GM08714 (cell line): ENCODE data around the gene LCP1.
A peak's percentile ranks its signal among the peaks of the same experiment; 100 is the strongest.
"Not testable (repeated sequence)": the region's sequence is repeated elsewhere in the genome, so short reads cannot be mapped to it uniquely, and the experiment has no call there.

Experiments
- H3K4me3 ChIP-seq: fragments of 200-500 bp; sonication (Bioruptor generic); 2 replicates; pipeline ENCODE4 v1.5.1; 2014; ENCODE audit warnings: mild to moderate bottlenecking, low read length, inconsistent platforms
- ZNF274 ChIP-seq: IDR thresholded peaks from 2 replicates; pipeline ENCODE4 v1.6.1; 2012; ENCODE audit warnings: mild to moderate bottlenecking, low read depth, low read length

LCP1 gene, protein sequence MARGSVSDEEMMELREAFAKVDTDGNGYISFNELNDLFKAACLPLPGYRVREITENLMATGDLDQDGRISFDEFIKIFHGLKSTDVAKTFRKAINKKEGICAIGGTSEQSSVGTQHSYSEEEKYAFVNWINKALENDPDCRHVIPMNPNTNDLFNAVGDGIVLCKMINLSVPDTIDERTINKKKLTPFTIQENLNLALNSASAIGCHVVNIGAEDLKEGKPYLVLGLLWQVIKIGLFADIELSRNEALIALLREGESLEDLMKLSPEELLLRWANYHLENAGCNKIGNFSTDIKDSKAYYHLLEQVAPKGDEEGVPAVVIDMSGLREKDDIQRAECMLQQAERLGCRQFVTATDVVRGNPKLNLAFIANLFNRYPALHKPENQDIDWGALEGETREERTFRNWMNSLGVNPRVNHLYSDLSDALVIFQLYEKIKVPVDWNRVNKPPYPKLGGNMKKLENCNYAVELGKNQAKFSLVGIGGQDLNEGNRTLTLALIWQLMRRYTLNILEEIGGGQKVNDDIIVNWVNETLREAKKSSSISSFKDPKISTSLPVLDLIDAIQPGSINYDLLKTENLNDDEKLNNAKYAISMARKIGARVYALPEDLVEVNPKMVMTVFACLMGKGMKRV

DNA sequence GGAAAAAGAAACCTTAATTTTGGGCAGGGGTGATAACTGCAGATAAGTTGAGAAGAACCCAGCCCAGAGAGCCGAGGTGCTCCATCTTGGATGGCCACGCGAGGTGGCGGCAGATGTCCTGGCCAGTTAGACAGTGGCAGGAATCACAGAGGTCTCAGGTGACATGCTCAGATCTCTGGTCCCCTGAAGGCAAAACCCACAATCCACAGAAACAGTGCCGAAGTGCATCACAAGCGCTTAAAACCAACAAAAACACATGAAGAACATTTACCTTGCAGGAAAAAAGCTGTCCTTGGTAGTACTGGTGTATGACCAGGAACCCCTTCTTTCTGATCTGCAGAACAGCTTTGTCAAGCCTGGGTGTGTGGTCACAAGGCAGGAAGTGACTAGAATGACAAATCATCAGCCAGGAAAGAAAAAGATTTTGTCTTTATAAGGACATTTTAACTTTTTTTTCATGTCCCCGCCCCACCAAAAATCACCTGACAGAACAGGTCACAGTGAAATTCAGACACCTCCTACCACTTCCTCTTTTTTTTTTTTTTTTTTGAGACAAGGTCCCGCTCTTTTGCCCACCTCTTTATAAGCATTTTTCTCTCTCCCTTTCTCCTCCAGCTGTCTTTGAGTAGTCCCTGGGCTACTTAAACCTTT is at the start of gene LCP1:
Gene LCP1, minus strand, starts transcription at position 338 of the 651 bp plus-strand sequence. CDS start 22,515 bp downstream, outside the sequence.
- peak within 1 kb of the TSS; percentile 89 for H3K4me3 ChIP-seq
- TF ChIP-seq ZNF274, result no peak

DNA sequence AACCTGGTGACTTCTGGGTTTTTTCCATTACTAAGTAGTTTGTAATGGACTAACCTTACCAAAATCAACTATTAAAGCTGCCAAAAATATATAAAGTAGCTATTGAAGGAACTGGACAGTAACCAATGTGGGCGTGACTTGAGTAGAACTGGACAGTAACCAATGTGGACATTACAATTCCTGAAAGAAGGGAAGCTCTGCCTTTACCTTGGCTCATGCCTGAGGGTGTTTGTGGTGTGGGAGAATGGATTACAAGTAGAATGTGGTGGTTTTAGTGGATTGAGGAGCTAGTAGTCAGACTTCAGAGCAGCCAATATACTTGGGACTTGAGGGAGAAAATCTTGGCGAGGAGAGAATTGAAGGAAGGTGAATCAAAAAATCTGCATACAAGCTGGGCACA is 47.3 kb upstream of the LCP1 start:
- H3K4me3 ChIP-seq, result no peak overlapping the region
- TF ChIP-seq ZNF274, result no peak

DNA sequence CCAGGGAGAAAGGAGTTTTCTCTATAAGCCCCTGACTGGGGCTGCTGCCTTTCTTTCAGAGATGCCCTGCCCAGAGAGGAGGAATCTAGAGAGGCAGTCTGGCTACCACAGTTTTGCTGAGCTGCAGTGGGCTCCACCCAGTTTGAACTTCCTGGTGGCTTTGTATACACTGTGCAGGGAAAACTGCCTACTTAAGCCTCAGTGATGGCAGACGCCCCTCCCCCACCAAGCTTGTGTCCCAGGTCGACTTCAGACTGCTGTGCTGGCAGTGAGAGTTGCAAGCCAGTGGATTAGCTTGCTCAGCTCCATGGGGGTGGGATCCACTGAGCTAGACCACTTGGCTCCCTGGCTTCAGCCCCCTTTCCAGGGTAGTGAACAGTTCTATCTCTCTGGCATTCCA is 38.3 kb upstream of the LCP1 start:
- not testable (repeated sequence) for H3K4me3 ChIP-seq

DNA sequence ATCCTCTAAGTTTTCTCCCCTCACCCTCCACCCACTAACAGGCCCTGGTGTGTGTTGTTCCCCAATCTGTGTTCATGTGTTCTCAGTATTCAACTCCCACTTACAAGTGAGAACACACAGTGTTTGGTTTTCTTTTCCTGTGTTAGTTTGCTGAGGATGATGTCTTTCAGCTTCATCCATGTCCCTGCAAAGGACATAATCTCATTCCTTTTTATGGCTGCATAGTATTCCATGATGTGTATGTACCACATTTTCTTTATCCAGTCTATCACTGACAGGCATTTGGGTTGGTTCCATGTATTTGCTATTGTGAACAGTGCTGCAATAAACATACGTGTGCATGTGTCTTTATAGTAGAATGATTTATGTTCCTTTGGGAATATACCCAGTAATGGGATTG is 32.8 kb upstream of the LCP1 start:
- H3K4me3 ChIP-seq, result not testable (repeated sequence)

DNA sequence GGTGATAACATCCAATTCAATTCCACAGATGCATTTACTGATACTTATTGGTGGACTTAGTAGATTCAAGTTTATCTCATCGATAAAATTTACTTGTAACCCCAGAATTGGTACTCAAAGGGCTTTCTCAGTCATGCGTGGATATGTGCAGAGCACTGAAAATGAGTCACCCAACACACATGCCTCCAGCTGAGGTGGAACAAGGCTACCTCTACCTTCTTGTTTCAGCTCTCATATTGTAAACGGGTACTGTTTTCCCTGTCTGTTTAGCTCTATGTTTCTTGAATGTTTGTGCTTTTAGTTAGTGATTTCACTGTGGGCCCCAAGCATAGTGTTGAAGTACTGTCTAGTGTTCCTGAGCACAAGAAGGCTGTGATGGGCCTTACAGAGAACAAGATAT is 31.3 kb upstream of the LCP1 start:
- no peak for TF ChIP-seq ZNF274
- H3K4me3 ChIP-seq, result no peak overlapping the region

DNA sequence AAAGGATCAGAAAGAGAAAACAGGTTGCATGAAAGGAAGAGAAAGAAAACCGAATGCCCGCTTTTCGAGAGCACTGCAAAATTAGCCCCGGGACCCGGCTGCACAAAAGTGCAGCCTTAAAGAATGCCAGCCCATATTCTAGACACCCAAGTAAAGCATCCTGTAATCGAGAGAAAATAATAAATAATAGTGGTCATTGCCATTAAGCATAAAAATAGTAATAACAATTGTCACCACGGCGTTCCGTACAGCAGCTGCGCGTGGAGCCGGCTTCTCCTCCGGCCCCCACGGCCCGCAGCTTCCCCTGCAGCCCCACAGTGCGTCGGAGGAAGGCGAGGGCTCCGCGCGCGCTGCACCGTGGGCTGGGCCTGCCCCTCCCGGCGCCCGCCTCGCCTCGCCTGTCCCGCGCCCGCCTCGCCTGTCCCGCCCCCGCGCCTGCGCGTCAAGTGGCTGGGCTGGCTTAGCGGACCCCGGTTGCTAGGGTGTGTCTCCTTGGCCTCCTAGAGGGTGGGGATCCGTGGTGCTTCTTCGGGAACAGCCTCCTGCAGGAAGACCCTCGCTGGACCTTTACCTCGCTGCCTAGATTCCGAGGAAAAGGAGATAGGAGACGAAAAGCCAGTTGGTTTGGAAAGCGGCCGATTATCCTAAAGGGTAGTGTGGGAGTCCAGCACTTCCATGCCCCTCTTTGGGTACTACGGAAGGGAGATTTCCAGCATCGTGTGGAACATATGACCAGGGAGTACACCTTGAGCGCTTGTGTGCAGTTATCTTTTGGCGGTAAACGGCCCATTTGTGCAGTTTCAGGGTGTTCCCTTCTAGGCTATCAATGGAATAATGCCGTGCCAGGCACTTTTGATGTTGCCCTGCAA is 29.7 kb upstream of the LCP1 start, which contains the start of gene LRRC63:
Gene LRRC63, plus strand, starts transcription at position 446 of the 869 bp plus-strand sequence. CDS start 1,107 bp downstream, outside the sequence.
- H3K4me3 ChIP-seq, result peak within 1 kb of the TSS; percentile 51

DNA sequence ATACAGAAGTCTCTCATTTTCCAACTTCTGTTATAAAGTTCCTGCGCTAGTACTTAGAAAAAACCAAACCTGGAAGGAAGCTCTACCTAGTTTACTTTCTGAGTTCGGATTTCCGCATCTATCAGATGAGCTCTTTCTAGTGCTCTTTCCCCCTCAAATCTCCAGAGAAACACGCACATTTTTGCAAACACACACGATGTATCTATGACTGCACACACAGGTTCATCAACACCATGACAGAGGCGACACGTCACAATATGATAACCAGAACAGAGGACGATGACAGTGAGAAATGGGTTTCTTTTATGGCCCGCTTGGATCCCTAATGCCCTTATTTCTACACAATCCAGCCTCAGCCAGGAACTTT is 29.1 kb upstream of the LCP1 start:
- H3K4me3 ChIP-seq, result peak overlapping the region; percentile 51

More for the DNA sequence above, 29.7 kb upstream of the LCP1 start, which contains the start of gene LRRC63:
- TF ChIP-seq ZNF274, result no peak

DNA sequence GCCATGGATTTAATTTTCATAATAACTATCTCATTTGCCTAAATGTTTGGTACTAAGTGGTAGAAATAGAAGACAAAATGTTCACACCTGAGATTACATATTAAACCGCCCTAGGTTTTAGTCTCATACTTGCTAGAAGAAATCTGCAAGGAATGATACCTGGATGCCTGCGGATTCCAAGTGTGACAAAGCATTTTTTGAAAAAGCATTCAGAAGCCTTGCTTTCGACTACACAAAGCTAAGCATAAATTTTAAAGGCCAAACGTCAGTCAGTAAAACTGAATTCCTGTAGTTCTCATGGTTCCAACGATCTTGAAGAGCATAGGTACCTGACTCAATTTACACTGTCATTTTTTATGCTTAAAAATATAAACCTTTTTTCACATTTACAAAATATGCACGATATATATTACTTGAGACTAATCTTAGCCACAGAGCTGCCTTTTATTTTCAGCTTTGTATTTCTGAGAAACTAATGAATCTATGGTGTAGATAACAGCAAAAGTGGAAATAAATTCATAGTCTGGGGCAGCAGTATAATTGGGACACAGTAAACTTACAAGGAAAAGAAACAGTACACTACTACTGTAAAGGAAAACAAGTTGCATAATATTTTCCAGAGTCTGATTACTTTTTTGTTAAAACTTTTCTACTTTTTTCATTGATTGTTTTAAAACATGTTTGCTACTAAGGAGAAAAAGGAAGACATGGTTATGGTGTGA is 28.5 kb upstream of the LCP1 start:
- TF ChIP-seq ZNF274, result no peak
- peak overlapping the region; percentile 51; the same call in 1 of the 2 replicates for H3K4me3 ChIP-seq

More for the DNA sequence above, 29.1 kb upstream of the LCP1 start:
- TF ChIP-seq ZNF274, result no peak

DNA sequence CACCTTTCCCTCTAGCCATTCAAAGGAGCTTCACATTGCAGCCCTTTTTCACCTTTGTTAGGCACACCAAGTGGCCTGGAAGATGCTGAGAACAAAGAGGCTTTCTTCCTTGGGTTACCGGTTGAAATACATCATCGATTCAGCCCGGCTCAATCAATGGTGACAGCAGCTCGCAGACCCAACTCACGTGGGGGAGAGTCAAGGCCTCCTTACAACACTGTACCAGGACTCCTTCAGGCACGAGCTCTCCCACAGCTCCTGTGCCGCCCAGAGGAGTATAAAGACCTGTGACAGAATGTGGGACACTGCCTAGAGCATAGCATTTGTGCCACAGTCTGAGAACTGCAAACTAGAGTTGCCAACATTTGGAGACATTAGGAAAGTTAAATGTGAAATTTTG is 25.9 kb upstream of the LCP1 start:
- H3K4me3 ChIP-seq, result no peak overlapping the region
- no peak for TF ChIP-seq ZNF274

DNA sequence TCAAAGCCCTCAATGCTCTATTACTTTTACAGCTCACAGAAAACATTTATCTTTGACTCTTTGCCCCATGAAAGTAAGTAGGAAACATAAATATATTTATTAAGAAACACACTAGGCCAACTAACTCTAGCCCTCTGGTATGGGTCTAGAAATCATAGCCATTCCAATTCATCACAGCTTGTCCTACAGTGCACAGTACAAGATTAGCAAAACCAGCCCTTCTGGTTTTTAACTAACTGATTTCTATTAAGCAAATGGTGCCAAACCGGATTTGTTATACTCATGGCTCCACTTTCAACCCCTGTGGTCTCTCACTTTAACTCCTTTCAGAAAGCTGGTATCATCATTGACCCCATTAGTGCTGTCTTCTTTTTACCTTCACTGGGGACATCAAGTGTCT is 24.2 kb upstream of the LCP1 start:
- no peak for TF ChIP-seq ZNF274
- no peak overlapping the region for H3K4me3 ChIP-seq

DNA sequence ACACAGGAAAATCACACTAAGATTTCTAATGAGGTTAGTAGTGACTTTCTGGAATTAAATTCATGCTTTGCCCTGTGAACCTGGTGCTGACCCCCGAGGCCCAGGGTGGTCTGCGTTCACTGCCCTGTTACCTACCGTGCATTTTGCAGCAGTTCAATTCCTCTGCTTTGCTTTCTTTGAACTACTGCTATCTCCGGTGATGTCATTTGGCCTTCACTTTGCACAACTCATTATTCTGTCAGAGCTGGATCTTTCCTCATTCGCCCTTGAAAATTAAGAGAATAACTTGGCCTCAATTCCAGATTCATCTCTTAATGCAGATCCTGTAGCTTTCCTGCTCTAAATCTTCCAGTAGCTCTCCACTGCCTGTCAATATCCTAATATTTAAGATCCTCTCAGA is 21.0 kb upstream of the LCP1 start:
- TF ChIP-seq ZNF274, result no peak
- no peak overlapping the region for H3K4me3 ChIP-seq

DNA sequence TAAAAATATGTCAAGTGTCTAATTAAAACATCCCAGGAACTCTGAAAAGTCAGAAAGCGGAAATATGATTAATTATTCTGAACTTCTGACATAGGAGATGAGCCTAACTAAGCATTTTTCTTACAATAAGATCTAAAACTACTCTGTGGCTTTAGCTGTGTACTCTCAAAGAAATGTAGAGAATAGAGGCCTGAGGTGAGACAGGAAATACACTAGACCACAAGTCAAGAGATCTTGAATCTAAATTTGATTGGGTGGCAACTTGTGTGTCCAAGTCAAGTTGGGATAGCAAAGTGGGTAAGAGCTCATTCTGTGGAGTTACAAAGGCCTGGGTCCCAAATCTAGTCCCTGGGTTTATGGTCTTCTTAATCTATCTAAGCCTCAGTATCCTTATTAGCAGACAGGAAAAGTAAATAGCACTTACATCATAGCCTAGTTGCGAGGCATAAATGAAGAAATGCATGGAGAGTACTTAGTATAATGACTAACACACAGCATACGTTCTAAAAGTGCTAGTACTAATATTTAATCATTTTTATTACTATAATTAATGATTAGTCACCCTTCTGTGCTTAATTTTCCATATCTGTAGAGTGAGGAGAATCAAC is 20.3 kb upstream of the LCP1 start:
- TF ChIP-seq ZNF274, result no peak
- H3K4me3 ChIP-seq, result no peak overlapping the region

DNA sequence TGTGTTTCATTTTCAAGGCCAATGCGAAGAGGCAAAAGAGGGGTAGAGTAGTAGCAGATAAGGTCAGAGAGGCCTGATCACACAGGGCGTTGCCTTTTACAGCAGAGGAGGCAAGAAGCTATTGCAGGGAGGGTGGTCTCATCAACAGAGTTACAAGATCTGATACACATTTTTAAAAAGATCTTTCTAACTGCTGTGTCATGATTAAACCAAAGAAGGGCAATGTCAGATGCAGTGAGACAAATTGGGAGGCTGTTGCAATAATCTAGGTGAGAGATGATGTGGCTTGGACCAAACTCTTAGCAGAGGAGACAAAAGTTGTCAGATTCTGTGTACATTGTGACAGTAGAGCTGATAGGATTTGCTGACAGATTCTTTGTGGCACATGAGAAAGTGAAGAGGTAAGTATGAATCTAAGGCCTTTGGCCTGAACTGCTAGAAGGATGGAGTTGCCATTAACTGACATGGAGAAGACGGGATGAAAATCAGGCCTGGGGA is 16.8 kb upstream of the LCP1 start:
- TF ChIP-seq ZNF274, result no peak
- no peak overlapping the region for H3K4me3 ChIP-seq
